SK-N-DZ (cell line): ENCODE measurements around the gene BCL2.
"Not testable (repeated sequence)": the region's sequence is repeated elsewhere in the genome, so short reads cannot be mapped to it uniquely, and the experiment has no call there.

Experiments used
- DNase-seq: peaks from one replicate; pipeline ENCODE4 v3.0.0-alpha.2; 2015; ENCODE audit warnings: low spot score

The BCL2 gene

GRCh38 chr18:63236921-63237846, 82.4 kb downstream of the BCL2 start:
- DNase-seq, result no peak

- DNase-seq, result no peak
These were observed 83.2 kb downstream of the BCL2 start for GRCh38 chr18:63236406-63236805.

- not testable (repeated sequence) for DNase-seq
These were observed 83.6 kb downstream of the BCL2 start for GRCh38 chr18:63235920-63236319.

GRCh38 chr18:63234841-63235240, 84.7 kb downstream of the BCL2 start:
- DNase-seq, result no peak

- DNase-seq, result no peak
These were observed 85.1 kb downstream of the BCL2 start for GRCh38 chr18:63234432-63234831.

GRCh38 chr18:63233334-63233733, 86.2 kb downstream of the BCL2 start:
- no peak for DNase-seq

- DNase-seq, result no peak
These were observed 86.7 kb downstream of the BCL2 start for GRCh38 chr18:63232826-63233225.

- no peak for DNase-seq
These were observed 89.6 kb downstream of the BCL2 start for GRCh38 chr18:63229971-63230370.

GRCh38 chr18:63225434-63225833, 94.1 kb downstream of the BCL2 start:
- DNase-seq, result no peak

- no peak for DNase-seq
These were observed 94.9 kb downstream of the BCL2 start for GRCh38 chr18:63224630-63225029.

- no peak for DNase-seq
These were observed 95.7 kb downstream of the BCL2 start for GRCh38 chr18:63223837-63224236.

GRCh38 chr18:63220903-63221302, 98.7 kb downstream of the BCL2 start:
- DNase-seq, result no peak

GRCh38 chr18:63218472-63218871, 101.1 kb downstream of the BCL2 start:
- DNase-seq, result peak; percentile 16

GRCh38 chr18:63216516-63217311, 102.9 kb downstream of the BCL2 start:
- DNase-seq, result no peak

- DNase-seq, result no peak
These were observed 105.5 kb downstream of the BCL2 start for GRCh38 chr18:63213936-63214671.

- DNase-seq, result no peak
These were observed 106.2 kb downstream of the BCL2 start for GRCh38 chr18:63213331-63213900.

GRCh38 chr18:63210521-63210920, 109.0 kb downstream of the BCL2 start:
- no peak for DNase-seq

- DNase-seq, result no peak
These were observed 110.9 kb downstream of the BCL2 start for GRCh38 chr18:63208676-63209075.

- DNase-seq, result no peak
These were observed 111.7 kb downstream of the BCL2 start for GRCh38 chr18:63207835-63208234.

GRCh38 chr18:63207143-63207790, 112.3 kb downstream of the BCL2 start:
- DNase-seq, result no peak
